Epithelial cell of proximal tubule (primary cell): Measurements from ENCODE around the gene TINAGL1. TPM values are rescaled to one million over a fixed set of nuclear protein-coding genes. Genes with fewer than 3 reads are reported as not detected.

Experiments used
- DNase-seq: peaks from one replicate; pipeline ENCODE4 v3.0.0-alpha.2; 2011; ENCODE audit warnings: low read depth
- H3K4me3 ChIP-seq: 2 replicates; pipeline ENCODE4 v1.5.1; 2011; ENCODE audit warnings: low read depth, mild to moderate bottlenecking, low read length
- CTCF ChIP-seq: conservative IDR thresholded peaks from 2 replicates; pipeline ENCODE4 v1.5.1; 2012; ENCODE audit warnings: low read depth, mild to moderate bottlenecking, low read length
- total RNA-seq: library from RNA; depleted of rRNA; stranded (reverse); fragments of >200 nt; gene quantifications from 2 replicates; pipeline ENCODE4 v1.2.3, GENCODE V29; 2015

TINAGL1 gene
- total RNA-seq, 1 donor from 2014 or later: 230 TPM

- H3K4me3 ChIP-seq: no peak overlapping the region
- no peak for DNase-seq
- no peak for TF ChIP-seq CTCF
These were observed 45.1 kb downstream of the TINAGL1 start for GRCh38 chr1:31621498-31621820.

GRCh38 chr1:31621847-31622730 is 45.8 kb downstream of the TINAGL1 start:
- H3K4me3 ChIP-seq: no peak overlapping the region
- no peak for DNase-seq
- no peak for TF ChIP-seq CTCF

GRCh38 chr1:31623365-31623764 is 47.0 kb downstream of the TINAGL1 start:
- DNase-seq: no peak

GRCh38 chr1:31624309-31624708 is 48.0 kb downstream of the TINAGL1 start:
- H3K4me3 ChIP-seq: no peak overlapping the region
- TF ChIP-seq CTCF: no peak
- no peak for DNase-seq

More at GRCh38 chr1:31623365-31623764, 47.0 kb downstream of the TINAGL1 start:
- TF ChIP-seq CTCF: no peak
- H3K4me3 ChIP-seq: no peak overlapping the region

- no peak overlapping the region for H3K4me3 ChIP-seq
- no peak for TF ChIP-seq CTCF
- no peak for DNase-seq
These were observed 48.6 kb downstream of the TINAGL1 start for GRCh38 chr1:31624731-31625514.

GRCh38 chr1:31625561-31626222 is 49.4 kb downstream of the TINAGL1 start:
- TF ChIP-seq CTCF: no peak
- H3K4me3 ChIP-seq: no peak overlapping the region
- DNase-seq: no peak
